H1 (cell line): Measurements from ENCODE around the gene CKAP4. TPM values are rescaled to one million over a fixed set of nuclear protein-coding genes. Genes with fewer than 3 reads are reported as not detected.

Source experiments
- BACH1 ChIP-seq: IDR thresholded peaks from 2 replicates; pipeline ENCODE4 v1.6.1; 2012; ENCODE audit warnings: low read length, improper control_type of control experiment
- FOSL1 ChIP-seq: IDR thresholded peaks from 2 replicates; pipeline ENCODE4 v1.6.1; 2011; ENCODE audit warnings: mild to moderate bottlenecking, low read depth, low read length, moderate library complexity; ENCODE audit not compliant: insufficient read depth
- GTF2F1 ChIP-seq: IDR thresholded peaks from 2 replicates; pipeline ENCODE4 v1.6.1; 2012; ENCODE audit warnings: low read depth, low read length, improper control_type of control experiment, borderline replicate concordance
- HDAC2 ChIP-seq, 2 experiments: fragments of 300-600 bp in 1 of 2; sonication (generic) in 1 of 2; IDR thresholded peaks; 2 replicates each; pipeline ENCODE4 v1.6.1; 2011 to 2012; ENCODE audit warnings: low read depth in 2 of 2, low read length in 2 of 2, mild to moderate bottlenecking in 2 of 2, moderate library complexity in 2 of 2, borderline replicate concordance in 1 of 2, inconsistent platforms in 1 of 2
- JUN ChIP-seq: IDR thresholded peaks from 2 replicates; pipeline ENCODE4 v1.6.1; 2011; ENCODE audit warnings: low read depth, mild to moderate bottlenecking, improper control_type of control experiment, low read length
- JUND ChIP-seq: IDR thresholded peaks from 2 replicates; pipeline ENCODE4 v1.6.1; 2011; ENCODE audit warnings: mild to moderate bottlenecking, improper control_type of control experiment, low read length
- KDM1A ChIP-seq: fragments of 200-600, 300-600 bp; sonication (generic); IDR thresholded peaks from 2 replicates; pipeline ENCODE4 v1.7.1; 2016; ENCODE audit warnings: mild to moderate bottlenecking, low read length, borderline replicate concordance
- KDM4A ChIP-seq: IDR thresholded peaks from one replicate; pipeline ENCODE4 v1.7.1; 2012; ENCODE audit warnings: low read depth, mild to moderate bottlenecking, moderate library complexity, low read length, inconsistent platforms; ENCODE audit not compliant: severe bottlenecking
- KDM5A ChIP-seq: fragments of 200-600 bp; IDR thresholded peaks from 2 replicates; pipeline ENCODE4 v1.7.1; 2012; ENCODE audit warnings: mild to moderate bottlenecking, low read length, inconsistent platforms, mixed read lengths
- POLR2A ChIP-seq, 2 experiments: IDR thresholded peaks; 1 replicate in 1 of 2; 2 replicates in 1 of 2; pipeline ENCODE4 v1.6.1; 2011; ENCODE audit warnings: low read depth in 2 of 2, low read length in 2 of 2, mild to moderate bottlenecking in 2 of 2; ENCODE audit errors: control extremely low read depth in 1 of 2
- RFX5 ChIP-seq: IDR thresholded peaks from 2 replicates; pipeline ENCODE4 v1.6.1; 2011; ENCODE audit warnings: low read depth, low read length, improper control_type of control experiment, borderline replicate concordance
- SP1 ChIP-seq: IDR thresholded peaks from 2 replicates; pipeline ENCODE4 v1.6.1; 2011; ENCODE audit warnings: low read depth, low read length
- YY1 ChIP-seq: IDR thresholded peaks from 2 replicates; pipeline ENCODE4 v1.6.1; 2011; ENCODE audit warnings: low read depth, mild to moderate bottlenecking, low read length
- polyA plus RNA-seq, 7 experiments: library from polyadenylated mRNA; depleted of rRNA in 3 of 7; stranded (reverse) in 5 of 7; unstranded in 2 of 7; fragments of >200 nt in 5 of 7; fragments of 200-250 nt in 2 of 7; gene quantifications; 1 replicate in 5 of 7; 2 replicates in 1 of 7; 4 replicates in 1 of 7; pipeline versions ENCODE4 v1.2.1 to v1.2.3, GENCODE V29; 2011 to 2013; ENCODE audit warnings: missing spikeins in 2 of 7, mixed read lengths in 2 of 7
- total RNA-seq: library from RNA; stranded (reverse); fragmentation: NEBNext Ultra II Directional; extraction: Animal tissue kit (Norgen Biotek cat#: 25700); gene quantifications from 2 replicates; pipeline ENCODE4 v1.2.1, GENCODE V29; 2021
- TF ChIP-seq, protein P1 (sequence below): IDR thresholded peaks from 2 replicates; pipeline ENCODE4 v1.6.1; 2012; ENCODE audit warnings: low read length, inconsistent platforms
- TF ChIP-seq, protein P2 (sequence below): IDR thresholded peaks from 2 replicates; pipeline ENCODE4 v1.6.1; 2011; ENCODE audit warnings: low read depth, mild to moderate bottlenecking, low read length; ENCODE audit not compliant: insufficient read depth

The CKAP4 gene
- total and polyA plus RNA-seq, 2 of the 8 experiments (the other 6 are each of a cell fraction or from before 2014, with no cell fraction given) = 35.8 to 80.7 TPM

DNA sequence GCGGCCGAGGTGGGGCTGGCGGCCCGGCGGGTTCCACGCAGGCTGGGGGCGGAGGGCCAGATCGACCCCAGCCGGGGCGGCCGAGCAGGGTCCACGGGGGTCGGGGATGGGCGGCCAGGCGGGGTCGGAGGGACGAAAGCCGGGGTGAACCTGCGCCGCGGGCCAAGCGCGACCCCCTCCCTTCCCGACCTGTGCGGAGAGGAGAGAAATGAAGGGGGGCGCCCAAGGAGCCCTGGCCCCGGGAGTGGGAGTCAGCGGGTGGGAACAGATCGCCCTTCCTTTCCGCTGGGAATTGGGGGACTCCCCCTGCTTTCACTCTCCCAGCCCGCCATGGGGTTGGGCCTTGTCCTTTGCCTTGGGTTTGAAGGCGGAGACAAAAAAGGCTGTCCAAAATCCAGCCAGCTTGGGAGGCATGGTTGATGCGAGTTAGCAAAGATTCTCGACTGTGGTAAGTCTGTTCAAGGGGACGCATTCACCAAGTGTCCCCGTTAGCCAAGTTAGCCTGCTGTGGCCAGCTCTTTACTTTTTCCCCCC, 559 bp upstream of the CKAP4 start (continued):
- peak; percentile 91 for TF ChIP-seq KDM4A
- TF ChIP-seq HDAC2 (IDR thresholded peaks at IDR 0.05; ENCODE audit: borderline replicate concordance in 1 of 2, low read depth in 2 of 2, low read length in 2 of 2) = 0 out of 4 replicates have a peak, but pooled peaks of 1 of the 2 experiments have one; percentile 27
- no peak for TF ChIP-seq FOSL1
- no peak for TF ChIP-seq JUND
- TF ChIP-seq, protein P1, sequence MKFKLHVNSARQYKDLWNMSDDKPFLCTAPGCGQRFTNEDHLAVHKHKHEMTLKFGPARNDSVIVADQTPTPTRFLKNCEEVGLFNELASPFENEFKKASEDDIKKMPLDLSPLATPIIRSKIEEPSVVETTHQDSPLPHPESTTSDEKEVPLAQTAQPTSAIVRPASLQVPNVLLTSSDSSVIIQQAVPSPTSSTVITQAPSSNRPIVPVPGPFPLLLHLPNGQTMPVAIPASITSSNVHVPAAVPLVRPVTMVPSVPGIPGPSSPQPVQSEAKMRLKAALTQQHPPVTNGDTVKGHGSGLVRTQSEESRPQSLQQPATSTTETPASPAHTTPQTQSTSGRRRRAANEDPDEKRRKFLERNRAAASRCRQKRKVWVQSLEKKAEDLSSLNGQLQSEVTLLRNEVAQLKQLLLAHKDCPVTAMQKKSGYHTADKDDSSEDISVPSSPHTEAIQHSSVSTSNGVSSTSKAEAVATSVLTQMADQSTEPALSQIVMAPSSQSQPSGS = no peak
- TF ChIP-seq GTF2F1 = no peak
- TF ChIP-seq RFX5 = no peak
- TF ChIP-seq JUN = no peak
- no peak for TF ChIP-seq YY1
- TF ChIP-seq KDM5A = no peak
- no peak; the same call in 1 of the 2 replicates for TF ChIP-seq BACH1
- TF ChIP-seq POLR2A (IDR thresholded peaks at IDR 0.05; ENCODE audit: control extremely low read depth in 1 of 2, low read depth in 2 of 2, low read length in 2 of 2) = peak in 1 of 2 experiments; percentile 56; a peak in 1 of 3 replicates
- TF ChIP-seq KDM1A = no peak
- TF ChIP-seq, protein P2, sequence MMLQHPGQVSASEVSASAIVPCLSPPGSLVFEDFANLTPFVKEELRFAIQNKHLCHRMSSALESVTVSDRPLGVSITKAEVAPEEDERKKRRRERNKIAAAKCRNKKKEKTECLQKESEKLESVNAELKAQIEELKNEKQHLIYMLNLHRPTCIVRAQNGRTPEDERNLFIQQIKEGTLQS = no peak
- TF ChIP-seq SP1 = 0 out of 2 replicates have a peak, but pooled peaks have one; percentile 13
